GM18867 (cell line): ENCODE measurements around the gene CHRFAM7A.
"Not testable (repeated sequence)": the region's sequence is repeated elsewhere in the genome, so short reads cannot be mapped to it uniquely, and the experiment has no call there.

Source experiments
- ATAC-seq: cut with Tn5 transposase; IDR thresholded peaks from one replicate; pipeline ENCODE4 v1.9.1; 2021; ENCODE audit warnings: mild to moderate bottlenecking, moderate library complexity; ENCODE audit not compliant: unreplicated experiment

CHRFAM7A gene

GRCh38 chr15:30321063-30321462 is 72.3 kb downstream of the CHRFAM7A start:
- ATAC-seq = not testable (repeated sequence)

GRCh38 chr15:30315704-30316103 is 77.6 kb downstream of the CHRFAM7A start:
- not testable (repeated sequence) for ATAC-seq

- not testable (repeated sequence) for ATAC-seq
Observed at GRCh38 chr15:30310575-30310974, 82.8 kb downstream of the CHRFAM7A start.
